Activated CD8-positive, alpha-beta memory T cell treated with anti-CD3 and anti-CD28 coated beads, Interleukin-2, amount 50 U/mL, for 4 hours (primary cell): ENCODE data around the gene DNLZ.
"Not testable (repeated sequence)": the region's sequence is repeated elsewhere in the genome, so short reads cannot be mapped to it uniquely, and the experiment has no call there.

ENCODE experiments used
- DNase-seq: peaks from one replicate; pipeline ENCODE4 v3.0.0-alpha.2; 2020

The DNLZ gene

DNA sequence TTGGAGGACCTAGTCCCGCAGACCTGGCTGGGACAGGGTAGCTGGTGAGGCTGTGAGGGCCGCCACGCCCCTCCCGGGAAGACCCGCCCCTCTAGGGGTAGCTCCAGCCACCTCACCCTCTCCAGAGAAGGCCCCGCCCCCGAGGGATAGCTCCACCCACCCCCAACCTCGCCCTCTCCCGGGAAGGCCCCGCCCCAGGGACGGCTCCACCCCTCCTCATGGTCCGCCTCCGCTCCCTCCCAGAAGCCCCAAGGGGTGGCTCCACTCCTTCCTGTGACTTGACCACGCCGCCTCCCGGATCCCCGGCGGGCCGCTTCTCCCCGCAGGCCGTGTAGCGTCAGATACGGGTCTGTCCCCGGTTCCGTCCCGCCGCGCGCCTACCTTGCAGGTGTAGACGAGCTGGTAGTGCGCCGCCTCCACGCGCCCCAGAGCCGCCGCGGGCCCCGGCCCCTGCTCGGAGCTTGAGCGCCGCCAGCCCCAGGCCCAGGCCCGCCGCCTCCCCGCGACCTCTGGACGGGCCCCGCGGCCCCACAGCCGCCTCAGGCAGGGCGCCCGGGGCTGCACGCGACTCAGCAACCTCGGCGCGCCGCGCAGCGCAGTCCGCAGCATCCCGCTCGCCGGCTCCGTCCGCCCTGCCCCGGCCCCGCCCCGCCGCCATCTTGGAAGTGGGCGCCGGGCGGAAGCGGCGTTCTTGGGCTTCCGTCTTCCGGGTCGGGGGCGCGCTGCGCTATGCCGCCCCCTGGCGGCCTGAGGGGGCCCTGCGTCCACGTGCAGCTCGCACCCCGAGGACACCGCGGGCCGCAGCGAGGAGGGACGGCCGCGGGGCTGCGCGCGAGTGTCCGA is at the start of gene DNLZ:
Gene DNLZ, minus strand, starts transcription at position 639 of the 843 bp plus-strand sequence. Its CDS starts 30 bp downstream, at position 609.
- DNase-seq, result peak; percentile 94

DNA sequence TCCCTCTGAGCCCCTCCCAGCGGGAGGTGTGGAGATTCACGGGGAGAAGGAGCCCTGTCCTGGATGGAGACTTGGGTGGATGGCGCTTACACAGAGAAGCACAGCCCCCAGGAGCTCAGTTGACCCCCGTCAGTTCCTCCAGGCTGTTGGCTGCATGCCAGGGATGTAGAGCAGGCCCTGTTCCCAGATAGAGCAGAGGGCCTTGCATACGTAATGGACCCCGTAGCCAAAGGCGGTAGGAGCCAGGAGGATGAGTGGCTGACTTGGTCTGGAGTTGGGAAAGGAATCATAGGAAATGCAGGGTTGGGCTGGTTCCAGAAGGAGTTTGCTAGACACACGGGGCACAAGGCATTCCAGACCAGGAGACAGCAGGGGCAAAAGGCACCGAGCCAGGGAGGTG is 49.4 kb upstream of the DNLZ start:
- DNase-seq, result no peak

- no peak for DNase-seq
Measured at GRCh38 chr9:136411378-136411777, 47.8 kb upstream of the DNLZ start.

DNA sequence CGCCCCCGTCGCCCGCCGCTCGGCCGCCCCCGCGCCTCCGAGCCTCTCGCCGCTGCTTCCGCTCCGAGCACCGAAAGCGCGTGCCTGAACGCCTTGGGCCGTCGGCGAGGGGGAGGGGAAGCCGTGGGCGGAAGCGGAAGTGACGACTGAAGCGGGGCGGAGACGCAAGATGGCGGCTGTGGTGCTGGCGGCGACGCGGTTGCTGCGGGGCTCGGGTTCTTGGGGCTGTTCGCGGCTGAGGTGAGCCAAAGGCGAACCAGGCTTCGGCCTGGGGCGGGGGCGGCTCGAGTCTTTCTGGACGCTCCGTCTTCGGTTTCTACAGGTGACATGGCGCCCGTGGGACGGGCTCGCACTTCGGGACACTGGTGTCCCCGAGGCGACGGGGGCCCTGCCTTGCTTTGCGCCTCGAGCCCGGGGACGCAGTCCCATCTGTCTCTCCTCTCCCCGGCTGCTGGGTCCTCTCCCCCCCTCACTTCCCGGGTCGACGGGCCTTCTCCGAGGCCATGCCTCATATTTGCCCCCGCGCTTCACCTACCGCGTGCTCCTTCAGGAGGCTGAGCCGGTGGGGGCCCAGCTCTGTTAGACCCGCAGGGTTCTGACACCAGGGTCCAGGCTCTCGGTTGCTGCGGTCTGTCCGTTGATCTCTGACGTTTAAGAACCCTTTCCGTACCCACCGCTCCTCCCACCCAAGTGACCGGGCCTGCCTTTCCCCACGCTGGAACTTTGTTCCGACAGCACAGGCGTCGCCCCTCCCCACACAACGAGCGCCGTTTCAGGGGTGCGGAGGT is 47.1 kb upstream of the DNLZ start, which contains the start of the genes ENTR1 and PMPCA:
Gene ENTR1, minus strand, starts transcription at position 115 of the 788 bp plus-strand sequence. CDS start 217 bp downstream, outside the sequence.
Gene PMPCA, plus strand, starts transcription at position 159 of the 788 bp plus-strand sequence. Its CDS starts 11 bp downstream, at position 170.
- peak; percentile 99 for DNase-seq

- DNase-seq, result peak; percentile 47
Measured at GRCh38 chr9:136409557-136410455, 46.3 kb upstream of the DNLZ start.

DNA sequence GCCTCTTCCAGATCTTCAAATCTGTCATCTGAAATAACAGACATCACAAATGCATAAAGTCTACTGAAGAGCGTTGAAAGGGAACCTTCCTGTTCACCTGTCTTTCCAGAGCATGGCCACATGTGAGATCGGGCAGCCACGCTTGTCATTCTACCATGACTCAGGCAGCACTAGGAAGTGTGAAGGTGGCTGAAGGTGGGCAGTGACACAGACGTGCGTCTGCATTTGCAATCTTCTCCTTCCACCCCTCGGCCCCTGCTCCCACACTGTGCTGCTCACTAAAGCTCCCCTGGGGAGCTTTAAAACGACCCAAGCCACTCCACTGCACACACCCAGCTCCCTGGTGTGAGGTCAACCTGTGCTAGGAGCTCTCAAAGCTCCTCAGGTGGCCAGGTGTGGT is 44.4 kb upstream of the DNLZ start:
- DNase-seq, result no peak

DNA sequence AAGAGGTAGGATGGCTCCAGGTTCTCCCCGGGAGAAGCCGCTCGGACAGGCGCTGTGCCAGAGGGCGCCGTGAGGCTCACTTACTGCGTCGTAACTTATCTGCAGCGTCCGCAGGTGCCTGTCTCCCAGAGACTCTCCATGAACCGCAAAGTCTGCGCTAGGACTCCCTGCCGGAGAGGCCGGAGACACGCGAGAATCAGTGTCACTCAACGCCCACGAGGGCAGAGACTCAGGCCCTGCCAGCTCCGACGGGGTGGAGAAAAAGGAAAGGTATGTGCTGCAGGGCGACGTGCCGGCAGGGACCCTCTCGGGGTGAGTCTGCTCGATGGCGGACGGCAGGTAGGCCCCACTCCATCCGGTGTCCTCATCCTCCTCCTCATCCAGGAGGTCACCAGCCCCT is 43.5 kb upstream of the DNLZ start:
- DNase-seq, result not testable (repeated sequence)

- DNase-seq, result not testable (repeated sequence)
Measured at GRCh38 chr9:136405904-136406303, 42.4 kb upstream of the DNLZ start.

DNA sequence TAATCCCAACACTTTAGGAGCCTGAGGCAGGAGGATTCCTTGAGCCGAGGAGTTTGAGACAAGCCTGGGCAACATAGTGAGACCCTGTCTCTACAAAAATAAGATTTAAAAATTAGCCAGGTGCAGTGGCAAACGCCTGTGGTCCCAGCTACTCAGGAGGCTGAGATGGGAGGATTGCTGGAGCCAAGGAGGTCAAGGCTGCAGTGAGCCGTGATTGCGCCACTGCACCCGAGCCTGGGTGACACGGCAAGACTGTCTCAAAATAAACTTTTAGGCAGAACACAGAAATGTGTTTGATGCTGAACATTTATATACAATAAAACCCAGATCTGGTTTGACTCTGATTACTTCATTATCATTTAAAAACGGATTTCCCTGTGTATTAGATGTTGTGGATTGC is 41.9 kb upstream of the DNLZ start:
- no peak for DNase-seq

DNA sequence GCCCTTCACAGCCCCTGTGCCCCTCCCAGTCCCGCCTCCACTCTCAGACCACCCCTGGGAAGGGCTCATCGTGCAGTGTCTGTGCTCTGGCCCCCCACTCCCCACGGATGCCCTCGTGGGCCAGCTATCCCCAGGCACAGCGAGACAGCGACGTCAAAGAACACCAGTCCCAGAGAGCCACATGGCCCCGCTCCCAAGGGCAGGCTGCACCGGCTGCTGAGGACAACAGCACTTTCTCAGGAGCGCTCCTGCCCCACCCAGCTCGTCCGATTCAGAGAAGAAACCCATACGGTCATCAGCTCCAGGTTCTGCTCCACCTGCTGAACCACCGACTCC is 41.2 kb upstream of the DNLZ start:
- DNase-seq, result no peak

DNA sequence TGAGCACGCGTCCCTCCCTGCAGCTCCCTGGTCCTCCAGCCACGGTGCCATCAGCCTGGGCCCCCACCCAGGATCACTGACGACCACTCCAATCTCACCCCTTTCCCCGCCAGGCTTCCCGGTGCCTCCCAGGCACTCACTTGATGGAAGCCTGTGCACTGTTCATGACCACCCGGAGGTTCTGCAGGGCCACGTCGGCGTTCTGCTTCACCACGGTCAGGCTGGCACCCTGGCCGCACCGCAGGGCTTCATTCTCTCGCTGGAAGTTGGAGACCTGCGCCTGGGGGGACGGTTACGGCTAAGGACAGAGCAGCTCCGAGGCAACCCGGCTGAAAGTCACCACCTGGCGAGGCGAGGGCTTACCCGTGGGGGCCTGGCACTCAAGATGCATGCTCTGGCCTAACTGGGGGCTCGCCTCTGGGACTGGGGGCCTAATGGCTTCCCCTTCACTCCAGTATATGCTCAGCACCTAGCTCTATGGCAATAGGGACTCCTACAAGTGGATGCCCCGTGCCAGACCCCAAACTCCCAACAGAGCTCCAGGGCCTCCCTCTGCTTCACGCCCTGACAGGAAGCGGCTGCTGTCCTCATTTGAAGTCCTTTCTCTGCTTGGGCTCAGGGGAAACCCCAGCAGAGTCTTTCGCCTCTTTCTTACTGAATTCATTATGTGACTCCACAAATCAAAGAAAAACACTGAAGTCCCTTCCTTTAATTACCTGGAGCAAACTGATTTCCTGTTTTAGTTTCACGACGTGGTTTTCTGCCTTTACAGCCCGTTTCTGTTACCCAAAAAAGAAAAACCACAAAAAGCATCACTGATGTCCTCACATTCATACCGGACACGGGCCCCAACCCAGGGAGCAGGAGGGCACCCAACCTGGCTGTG is 40.6 kb upstream of the DNLZ start:
- no peak for DNase-seq

DNA sequence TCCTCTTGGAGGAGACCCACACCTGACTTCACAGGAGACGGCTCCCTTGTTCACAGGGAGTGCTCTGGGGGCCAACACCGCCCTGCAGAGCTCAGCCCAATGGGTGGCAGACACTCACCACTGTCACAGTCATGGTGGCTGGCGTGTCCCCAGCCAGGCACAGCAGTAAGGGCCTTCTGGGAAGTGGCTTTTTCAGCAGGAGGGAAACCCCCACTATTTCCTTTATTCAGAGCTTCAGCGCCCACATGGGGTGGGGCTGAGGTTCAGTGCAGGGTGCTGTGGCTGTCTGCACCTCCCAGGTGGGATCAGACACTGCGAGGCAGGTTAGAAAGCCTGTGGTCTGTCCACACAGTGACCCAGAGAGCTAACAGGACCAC is 40.0 kb upstream of the DNLZ start:
- peak; percentile 75 for DNase-seq

DNA sequence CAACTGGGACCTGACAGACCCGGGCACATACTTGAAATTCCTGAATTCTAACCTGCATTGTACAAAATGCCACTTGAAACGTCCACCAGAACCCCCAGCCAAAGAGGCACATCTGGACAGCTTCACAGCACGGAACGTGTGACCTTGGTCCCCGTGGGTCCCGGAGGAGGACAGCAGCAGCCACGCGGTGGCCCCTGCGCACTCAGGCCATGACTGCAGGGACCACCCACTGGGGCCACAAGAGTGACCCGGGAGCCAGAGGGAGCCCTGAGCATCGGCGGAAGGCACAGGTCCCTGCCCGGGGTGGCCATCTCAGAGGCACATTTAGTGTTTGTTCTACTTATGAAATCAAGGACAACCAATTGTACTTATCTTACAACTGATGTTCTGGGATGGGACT is 38.5 kb upstream of the DNLZ start:
- no peak for DNase-seq

DNA sequence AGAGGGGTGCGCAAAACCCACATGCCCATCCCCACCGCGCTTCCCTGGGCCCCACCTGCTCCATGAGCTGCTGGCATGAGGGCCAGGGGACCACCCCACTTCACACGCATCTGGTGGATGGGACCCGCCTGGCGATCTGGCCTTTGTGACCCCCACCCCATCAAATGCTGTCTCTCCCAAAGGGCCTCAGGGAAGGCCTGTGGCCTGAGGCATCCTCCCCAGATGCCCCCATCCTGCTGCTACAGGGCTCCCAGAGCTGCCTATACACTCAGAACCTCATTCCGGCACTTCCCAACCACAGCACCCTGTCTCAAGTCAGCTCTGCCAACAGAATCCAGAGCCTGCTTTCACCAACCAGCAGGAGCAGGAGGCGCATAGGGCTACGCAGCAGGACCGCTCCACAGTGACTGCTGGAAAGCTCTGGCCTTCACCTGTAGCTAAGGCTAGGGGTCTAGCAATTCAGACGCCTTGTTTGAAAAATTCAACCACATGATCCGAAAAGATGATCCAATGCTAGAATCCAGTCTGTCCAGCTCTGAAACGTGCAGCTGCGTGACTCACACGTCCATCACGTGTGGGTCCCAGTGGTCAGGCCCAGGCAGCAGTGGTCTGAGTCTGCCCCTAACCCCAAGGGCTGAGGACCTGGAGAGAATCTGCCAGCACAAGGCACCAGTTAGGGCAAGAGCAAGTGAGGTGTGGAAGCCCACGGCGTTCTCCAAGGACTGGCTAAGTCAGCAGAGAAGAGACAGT is 37.8 kb upstream of the DNLZ start:
- no peak for DNase-seq

- peak; percentile 88 for DNase-seq
Measured at GRCh38 chr9:136400038-136400834, 36.7 kb upstream of the DNLZ start, which contains the start of gene SNAPC4. SNAPC4 (minus strand) TSS chr9:136400170; CDS start chr9:136398428, 1,742 bp downstream.

GRCh38 chr9:136399176-136400037 is 35.9 kb upstream of the DNLZ start:
- DNase-seq, result peak; percentile 41

DNA sequence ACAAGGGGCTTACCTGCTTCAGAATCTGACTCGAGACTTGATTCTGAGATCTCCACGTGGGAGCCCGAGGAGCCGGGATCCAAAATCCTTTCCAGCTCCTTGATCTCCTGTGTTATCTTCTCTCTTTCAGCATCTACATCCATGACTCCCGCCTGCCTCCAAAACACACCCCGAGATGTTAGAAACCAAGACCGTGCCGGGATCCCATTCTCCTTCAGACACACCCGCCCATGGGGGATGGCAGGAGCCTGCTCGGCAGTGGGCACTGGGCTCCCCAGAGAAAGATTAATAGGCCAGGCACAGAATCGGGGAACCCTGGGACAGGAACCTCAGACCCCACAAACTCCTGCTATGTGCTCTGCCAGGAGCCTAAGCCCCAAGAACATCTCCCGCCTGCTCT is 34.7 kb upstream of the DNLZ start:
- DNase-seq, result no peak

GRCh38 chr9:136397643-136398042 is 34.1 kb upstream of the DNLZ start:
- DNase-seq, result no peak

GRCh38 chr9:136396219-136396515 is 32.6 kb upstream of the DNLZ start:
- DNase-seq, result no peak
